Osteocyte (in vitro differentiated cells): ENCODE data around the gene NR2F2. TPM values are rescaled to one million over a fixed set of nuclear protein-coding genes. Genes with fewer than 3 reads are reported as not detected.

Experiments used
- DNase-seq: peaks from one replicate; pipeline ENCODE4 v3.0.0; 2021; ENCODE audit warnings: mixed read lengths; ENCODE audit not compliant: unreplicated experiment; ENCODE audit errors: extremely low spot score
- H3K27ac Mint-ChIP-seq: one replicate; pipeline ENCODE4 v1.8.0; 2021; ENCODE audit warnings: mild to moderate bottlenecking, mixed read lengths; ENCODE audit not compliant: unreplicated experiment
- H3K27me3 Mint-ChIP-seq: one replicate; pipeline ENCODE4 v1.8.0; 2021; ENCODE audit warnings: mixed read lengths; ENCODE audit not compliant: unreplicated experiment
- H3K36me3 Mint-ChIP-seq: one replicate; pipeline ENCODE4 v1.8.0; 2021; ENCODE audit warnings: mixed read lengths; ENCODE audit not compliant: unreplicated experiment
- H3K4me1 Mint-ChIP-seq: one replicate; pipeline ENCODE4 v1.8.0; 2021; ENCODE audit warnings: mixed read lengths; ENCODE audit not compliant: unreplicated experiment
- H3K4me3 Mint-ChIP-seq: one replicate; pipeline ENCODE4 v1.8.0; 2021; ENCODE audit warnings: mild to moderate bottlenecking, moderate library complexity, mixed read lengths; ENCODE audit not compliant: unreplicated experiment
- H3K9me3 Mint-ChIP-seq: one replicate; pipeline ENCODE4 v1.8.0; 2021; ENCODE audit warnings: mixed read lengths; ENCODE audit not compliant: unreplicated experiment
- CTCF ChIP-seq: fragments of 200-600 bp; sonication (generic); IDR thresholded peaks from 2 replicates; pipeline ENCODE4 v1.5.0; 2021; ENCODE audit warnings: antibody characterized with exemption, mild to moderate bottlenecking, moderate library complexity
- total RNA-seq: library from RNA; stranded (reverse); gene quantifications from 2 replicates; pipeline ENCODE4 v1.2.1, GENCODE V29; 2021

Gene NR2F2
- total RNA-seq, 1 donor from 2014 or later, result 286 TPM

- Mint-ChIP-seq H3K27me3 (peaks cover 44% of the 10 kb centered on the region), H3K36me3 (peaks cover 25% of the 10 kb centered on the region), H3K27ac (no peak overlapping the region), H3K4me3 (no peak overlapping the region), H3K9me3 (no peaks in the 10 kb centered on the region), H3K4me1 (peaks cover 54% of the 10 kb centered on the region)
- TF ChIP-seq CTCF, result no peak
- no peak for DNase-seq
These were observed 33.2 kb downstream of the NR2F2 start for GRCh38 chr15:96363707-96364106.

DNA sequence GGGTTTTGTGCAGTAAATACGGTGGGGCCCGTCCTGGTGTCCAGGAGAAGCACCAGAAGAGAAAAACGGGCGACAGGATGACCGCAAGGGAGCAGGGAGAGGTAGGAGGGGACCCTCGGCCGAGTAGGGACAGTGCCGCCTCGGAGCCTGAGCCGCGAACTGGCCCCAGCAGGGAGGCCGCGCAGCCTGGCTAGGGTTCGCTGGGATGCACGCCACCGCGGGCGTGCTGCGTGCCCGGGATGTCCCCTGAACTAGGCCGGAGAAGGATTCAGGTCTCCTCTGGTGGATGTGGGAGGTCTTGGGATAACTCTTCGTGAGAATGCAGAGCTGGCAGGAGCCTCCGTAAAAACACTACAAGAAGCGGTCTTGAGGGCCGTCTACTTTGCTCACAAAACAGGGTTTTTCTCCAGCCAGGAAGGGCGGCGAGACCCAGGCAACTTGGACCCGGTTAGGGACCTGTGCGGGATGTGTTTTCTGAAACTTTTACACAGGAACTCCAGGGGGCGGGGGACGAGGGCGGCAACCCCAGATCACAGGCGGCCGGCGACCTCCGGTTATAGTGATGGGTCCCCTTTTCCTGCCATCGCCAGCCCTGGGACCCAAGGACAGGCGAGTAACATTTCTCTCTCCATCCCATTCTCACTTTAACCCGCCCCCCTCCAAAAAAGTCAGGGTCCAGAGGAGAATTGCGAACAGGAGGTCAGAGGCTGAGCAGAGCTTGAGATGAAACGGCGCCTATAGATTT is 35.5 kb downstream of the NR2F2 start:
- no peak for TF ChIP-seq CTCF
- Mint-ChIP-seq H3K9me3 (no peaks in the 10 kb centered on the region), H3K27ac (no peak overlapping the region), H3K4me3 (peak overlapping the region; percentile 47), H3K4me1 (peaks cover 37% of the 10 kb centered on the region), H3K36me3 (peaks cover 30% of the 10 kb centered on the region), H3K27me3 (peaks cover 44% of the 10 kb centered on the region)
- no peak for DNase-seq

GRCh38 chr15:96366526-96366877 is 36.0 kb downstream of the NR2F2 start:
- TF ChIP-seq CTCF, result no peak
- DNase-seq, result no peak
- no peak overlapping the region for H3K4me3 Mint-ChIP-seq
- no peak overlapping the region for H3K27ac Mint-ChIP-seq
- peaks cover 44% of the 10 kb centered on the region for H3K27me3 Mint-ChIP-seq
- peaks cover 28% of the 10 kb centered on the region for H3K36me3 Mint-ChIP-seq
- H3K9me3 Mint-ChIP-seq, result no peaks in the 10 kb centered on the region
- peaks cover 33% of the 10 kb centered on the region for H3K4me1 Mint-ChIP-seq

DNA sequence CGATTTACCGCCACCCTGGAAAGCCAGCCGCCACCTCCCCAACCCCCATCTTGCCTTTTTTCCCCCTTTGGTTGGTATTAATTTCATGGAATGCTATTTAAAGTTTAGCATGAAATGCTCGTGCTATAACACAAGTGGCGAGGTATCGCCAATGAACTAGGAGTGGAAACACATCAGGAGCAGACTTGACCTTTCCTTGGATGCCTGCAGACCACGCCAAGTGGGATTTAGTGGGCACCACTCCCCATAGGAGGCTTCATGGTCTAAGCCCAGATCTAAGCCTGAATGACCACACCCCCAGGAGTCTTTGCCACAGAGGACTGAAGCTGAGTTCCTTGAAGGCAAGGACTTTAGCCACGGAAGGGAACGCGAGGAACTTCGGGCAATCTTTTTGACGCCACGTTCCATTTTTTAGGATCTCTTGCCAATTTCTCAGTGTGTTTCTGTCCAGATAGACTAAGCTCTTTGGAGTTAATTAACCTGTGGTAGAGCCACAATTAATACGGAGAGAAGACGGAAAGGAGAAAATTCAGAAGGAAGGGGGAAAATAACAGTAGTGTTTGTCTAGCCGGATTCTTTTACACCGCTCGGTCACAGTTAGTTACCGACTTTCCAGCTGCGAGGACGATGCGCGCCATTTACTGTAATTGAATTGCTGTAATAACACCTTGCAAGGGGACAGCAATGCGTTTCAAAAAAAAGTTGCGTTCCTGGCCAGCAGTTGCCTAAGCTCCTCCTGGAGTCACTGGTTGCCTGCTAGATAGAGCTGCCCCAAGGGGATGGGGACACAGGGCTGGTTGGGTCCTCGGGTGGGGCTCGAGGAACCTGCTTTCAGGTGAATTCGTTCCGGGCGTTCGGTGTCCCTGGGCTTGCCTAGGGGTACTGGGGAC is 37.1 kb downstream of the NR2F2 start:
- H3K27me3 Mint-ChIP-seq, result peaks cover 37% of the 10 kb centered on the region
- H3K27ac Mint-ChIP-seq, result no peak overlapping the region
- peak overlapping the region; percentile 55 for H3K4me3 Mint-ChIP-seq
- no peak for DNase-seq
- no peak for TF ChIP-seq CTCF
- peaks cover 24% of the 10 kb centered on the region for H3K36me3 Mint-ChIP-seq
- H3K4me1 Mint-ChIP-seq, result peaks cover 30% of the 10 kb centered on the region
- H3K9me3 Mint-ChIP-seq, result no peaks in the 10 kb centered on the region

GRCh38 chr15:96369351-96369750 is 38.9 kb downstream of the NR2F2 start:
- H3K27ac Mint-ChIP-seq, result no peak overlapping the region
- peaks cover 21% of the 10 kb centered on the region for H3K27me3 Mint-ChIP-seq
- peaks cover 29% of the 10 kb centered on the region for H3K36me3 Mint-ChIP-seq
- peaks cover 22% of the 10 kb centered on the region for H3K4me1 Mint-ChIP-seq
- H3K4me3 Mint-ChIP-seq, result no peak overlapping the region
- no peak for TF ChIP-seq CTCF
- no peaks in the 10 kb centered on the region for H3K9me3 Mint-ChIP-seq
- DNase-seq, result no peak
